ENCODE measurements around the gene GLMP.
A peak's percentile ranks its signal among the peaks of the same experiment; 100 is the strongest.
"Not testable (repeated sequence)": the region's sequence is repeated elsewhere in the genome, so short reads cannot be mapped to it uniquely, and the experiment has no call there.

The GLMP gene

GRCh38 chr1:156337052-156337887 is 41.8 kb upstream of the GLMP start:
- peak overlapping the region; percentile 96 for H3K4me3 ChIP-seq (ENCODE audit: low read depth, low read length)
- H3K27ac ChIP-seq: peak overlapping the region; percentile 75
- peaks cover 33% of the 10 kb centered on the region for H3K36me3 ChIP-seq (replicated peaks)
- H3K27me3 ChIP-seq (replicated peaks): no peaks in the 10 kb centered on the region
- DNase-seq: no peak
- TF ChIP-seq CTCF (IDR thresholded peaks at IDR 0.05; ENCODE audit: low read depth, low read length, missing control alignments): no peak
- in situ Hi-C loops (cut with HindIII; ENCODE audit: low pct_ligation_motif_present, low sequenced_read_pairs): no loop called here

GRCh38 chr1:156336242-156336641 is 40.8 kb upstream of the GLMP start:
- peaks cover 42% of the 10 kb centered on the region for H3K36me3 ChIP-seq (replicated peaks)
- TF ChIP-seq CTCF (IDR thresholded peaks at IDR 0.05; ENCODE audit: low read depth, low read length, missing control alignments): peak; percentile 22
- H3K4me3 ChIP-seq (ENCODE audit: low read depth, low read length): peak overlapping the region; percentile 96
- H3K27ac ChIP-seq: no peak overlapping the region
- no peaks in the 10 kb centered on the region for H3K27me3 ChIP-seq (replicated peaks)
- DNase-seq: no peak
- in situ Hi-C loops (cut with HindIII; ENCODE audit: low pct_ligation_motif_present, low sequenced_read_pairs): no loop called here

GRCh38 chr1:156323179-156323578 is 27.7 kb upstream of the GLMP start:
- DNase-seq; in situ Hi-C loops (cut with HindIII; ENCODE audit: low pct_ligation_motif_present, low sequenced_read_pairs): not testable (repeated sequence)

GRCh38 chr1:156320560-156320959 is 25.1 kb upstream of the GLMP start:
- TF ChIP-seq CTCF (IDR thresholded peaks at IDR 0.05; ENCODE audit: low read depth, low read length, missing control alignments): no peak
- H3K4me3 ChIP-seq (ENCODE audit: low read depth, low read length): no peak overlapping the region
- no peaks in the 10 kb centered on the region for H3K27me3 ChIP-seq (replicated peaks)
- no peak overlapping the region for H3K27ac ChIP-seq
- DNase-seq: no peak
- peaks cover 88% of the 10 kb centered on the region for H3K36me3 ChIP-seq (replicated peaks)
- in situ Hi-C loops (cut with HindIII; ENCODE audit: low pct_ligation_motif_present, low sequenced_read_pairs): no loop called here

More at GRCh38 chr1:156323179-156323578, 27.7 kb upstream of the GLMP start:
- H3K27me3 ChIP-seq (replicated peaks); H3K27ac ChIP-seq; H3K4me3 ChIP-seq (ENCODE audit: low read depth, low read length): not testable (repeated sequence)
- peaks cover 70% of the 10 kb centered on the region for H3K36me3 ChIP-seq (replicated peaks)

- TF ChIP-seq CTCF (IDR thresholded peaks at IDR 0.05; ENCODE audit: low read depth, low read length, missing control alignments): peak; percentile 57
- peaks cover 91% of the 10 kb centered on the region for H3K36me3 ChIP-seq (replicated peaks)
- no peaks in the 10 kb centered on the region for H3K27me3 ChIP-seq (replicated peaks)
- H3K4me3 ChIP-seq (ENCODE audit: low read depth, low read length): no peak overlapping the region
- in situ Hi-C loops (cut with HindIII; ENCODE audit: low pct_ligation_motif_present, low sequenced_read_pairs): no loop called here
- no peak overlapping the region for H3K27ac ChIP-seq
- peak; percentile 29 for DNase-seq
These were observed 24.2 kb upstream of the GLMP start for GRCh38 chr1:156319664-156320063.

- Histone ChIP-seq H3K27me3 (replicated peaks) (no peaks in the 10 kb centered on the region), H3K36me3 (replicated peaks) (peaks cover 91% of the 10 kb centered on the region), H3K4me3 (ENCODE audit: low read depth, low read length) (no peak overlapping the region), H3K27ac (no peak overlapping the region)
- TF ChIP-seq CTCF (IDR thresholded peaks at IDR 0.05; ENCODE audit: low read depth, low read length, missing control alignments): no peak
- no peak for DNase-seq
- in situ Hi-C loops (cut with HindIII; ENCODE audit: low pct_ligation_motif_present, low sequenced_read_pairs): no loop called here
These were observed 21.4 kb upstream of the GLMP start for GRCh38 chr1:156316909-156317308.

Data from brain microvascular endothelial cell (primary cell).